MV-4-11 (cell line): ENCODE measurements around the gene PALM.
"Not testable (repeated sequence)": the region's sequence is repeated elsewhere in the genome, so short reads cannot be mapped to it uniquely, and the experiment has no call there.

Experiments
- DNase-seq: peaks from one replicate; lab custom pipeline; 2025; lab: John Stamatoyannopoulos, UW

The PALM gene

GRCh38 chr19:704447-704741 is 4.3 kb upstream of the PALM start:
- DNase-seq: no peak

- DNase-seq: no peak
These were observed 645 bp downstream of the PALM start for GRCh38 chr19:709196-709964.

GRCh38 chr19:709965-710571 is 1.3 kb downstream of the PALM start:
- DNase-seq: no peak

GRCh38 chr19:710767-711166 is 2.0 kb downstream of the PALM start:
- DNase-seq: no peak

- no peak for DNase-seq
These were observed 2.5 kb downstream of the PALM start for GRCh38 chr19:711254-711653.

GRCh38 chr19:715347-715746 is 6.6 kb downstream of the PALM start:
- DNase-seq: no peak

- DNase-seq: no peak
These were observed 9.7 kb downstream of the PALM start for GRCh38 chr19:718251-718951.

- DNase-seq: peak; percentile 55
These were observed 10.3 kb downstream of the PALM start for GRCh38 chr19:718991-719512.

GRCh38 chr19:719636-720344 is 11.1 kb downstream of the PALM start:
- no peak for DNase-seq

- no peak for DNase-seq
These were observed 11.8 kb downstream of the PALM start for GRCh38 chr19:720345-721160.

GRCh38 chr19:722553-723101 is 13.9 kb downstream of the PALM start:
- DNase-seq: no peak

- DNase-seq: no peak
These were observed 14.5 kb downstream of the PALM start for GRCh38 chr19:723247-723646.

GRCh38 chr19:723714-724113 is 15.0 kb downstream of the PALM start:
- DNase-seq: no peak

GRCh38 chr19:725461-726089 is 16.8 kb downstream of the PALM start:
- no peak for DNase-seq

GRCh38 chr19:726993-727956 is 18.5 kb downstream of the PALM start:
- DNase-seq: no peak

- DNase-seq: no peak
These were observed 19.3 kb downstream of the PALM start for GRCh38 chr19:728011-728410.

- not testable (repeated sequence) for DNase-seq
These were observed 20.8 kb downstream of the PALM start for GRCh38 chr19:729564-729963.

- DNase-seq: no peak
These were observed 21.4 kb downstream of the PALM start for GRCh38 chr19:729965-730668.

GRCh38 chr19:731000-731399 is 22.3 kb downstream of the PALM start:
- DNase-seq: no peak
